CD4-positive, alpha-beta T cell treated with Interleukin-6 for 4 hours (primary cell): ENCODE measurements around the gene CCL13.

ENCODE experiments used
- DNase-seq: peaks from one replicate; pipeline ENCODE4 v3.0.0-alpha.2; 2020; ENCODE audit warnings: mixed read lengths

Gene CCL13

GRCh38 chr17:34364751-34365150, 8.5 kb downstream of the CCL13 start:
- DNase-seq = no peak

- no peak for DNase-seq
These were observed 9.1 kb downstream of the CCL13 start for GRCh38 chr17:34365340-34365739.

GRCh38 chr17:34366010-34366409, 9.7 kb downstream of the CCL13 start:
- DNase-seq = no peak

GRCh38 chr17:34366529-34367107, 10.3 kb downstream of the CCL13 start:
- DNase-seq = no peak

- no peak for DNase-seq
These were observed 11.4 kb downstream of the CCL13 start for GRCh38 chr17:34367486-34368195.

- no peak for DNase-seq
These were observed 12.1 kb downstream of the CCL13 start for GRCh38 chr17:34368196-34368945.

- DNase-seq = no peak
These were observed 12.7 kb downstream of the CCL13 start for GRCh38 chr17:34368946-34369500.

- DNase-seq = no peak
These were observed 13.3 kb downstream of the CCL13 start for GRCh38 chr17:34369571-34369970.

- no peak for DNase-seq
These were observed 14.2 kb downstream of the CCL13 start for GRCh38 chr17:34370376-34370996.

- no peak for DNase-seq
These were observed 14.7 kb downstream of the CCL13 start for GRCh38 chr17:34370997-34371395.

- no peak for DNase-seq
These were observed 15.3 kb downstream of the CCL13 start for GRCh38 chr17:34371405-34372100.

- no peak for DNase-seq
These were observed 18.2 kb downstream of the CCL13 start for GRCh38 chr17:34374457-34374856.

GRCh38 chr17:34375426-34375997, 19.2 kb downstream of the CCL13 start:
- DNase-seq = no peak

- DNase-seq = no peak
These were observed 21.0 kb downstream of the CCL13 start for GRCh38 chr17:34377078-34377823.

- no peak for DNase-seq
These were observed 22.4 kb downstream of the CCL13 start for GRCh38 chr17:34378664-34379101.

- DNase-seq = no peak
These were observed 23.6 kb downstream of the CCL13 start for GRCh38 chr17:34379868-34380267.

- no peak for DNase-seq
These were observed 26.4 kb downstream of the CCL13 start for GRCh38 chr17:34382621-34383124.

GRCh38 chr17:34383216-34383615, 26.9 kb downstream of the CCL13 start:
- no peak for DNase-seq

GRCh38 chr17:34384271-34384670, 28.0 kb downstream of the CCL13 start:
- DNase-seq = no peak

GRCh38 chr17:34384822-34385605, 28.7 kb downstream of the CCL13 start:
- no peak for DNase-seq
